ENCODE data around the gene APOB.

Gene APOB

GRCh38 chr2:21036708-21037670, 6.9 kb downstream of the APOB start:
- DNase-seq (ENCODE audit: low read depth): no peak
- TF ChIP-seq CTCF (IDR thresholded peaks at IDR 0.05; ENCODE audit: low read length, missing control alignments): no peak
- no peak overlapping the region for H3K4me3 ChIP-seq (replicated peaks; ENCODE audit: low read depth, low read length)

DNA sequence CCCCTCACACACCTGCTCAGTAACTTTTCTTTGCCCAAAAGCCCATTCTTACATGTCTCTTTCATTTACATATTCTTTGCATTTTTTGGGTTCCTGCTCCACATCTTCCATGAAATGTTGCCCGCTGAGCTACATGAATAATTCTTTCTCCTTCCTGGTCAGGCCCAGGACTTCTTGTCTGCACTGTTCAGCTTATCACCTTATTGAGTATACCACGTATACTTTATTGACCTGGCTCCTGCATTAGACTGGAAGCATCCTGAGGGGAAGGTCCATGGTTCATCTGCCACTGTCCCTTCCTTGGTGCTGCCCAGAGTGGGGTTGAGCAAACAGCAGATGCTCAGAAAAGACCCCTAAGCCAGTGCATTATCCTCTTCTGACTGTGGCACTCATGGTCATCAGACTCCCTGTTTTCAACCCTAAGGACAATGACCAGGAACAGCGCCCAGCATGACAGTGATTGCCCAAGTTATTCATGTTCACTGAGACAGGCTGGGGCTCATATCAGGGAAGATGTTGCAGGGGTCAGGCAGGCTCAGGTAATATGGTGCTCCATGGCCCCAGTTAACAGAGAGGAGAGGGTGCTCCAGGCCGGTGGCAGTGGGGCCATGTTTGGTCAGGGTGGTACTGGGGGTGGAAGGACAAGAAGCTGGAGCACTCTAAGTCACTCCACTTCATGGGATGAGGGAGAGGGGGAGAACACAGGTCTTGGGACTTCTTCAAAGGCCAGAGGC, 7.7 kb downstream of the APOB start:
- TF ChIP-seq CTCF (IDR thresholded peaks at IDR 0.05; ENCODE audit: low read length, missing control alignments): no peak
- DNase-seq (ENCODE audit: low read depth): no peak
- H3K4me3 ChIP-seq (replicated peaks; ENCODE audit: low read depth, low read length): no peak overlapping the region

DNA sequence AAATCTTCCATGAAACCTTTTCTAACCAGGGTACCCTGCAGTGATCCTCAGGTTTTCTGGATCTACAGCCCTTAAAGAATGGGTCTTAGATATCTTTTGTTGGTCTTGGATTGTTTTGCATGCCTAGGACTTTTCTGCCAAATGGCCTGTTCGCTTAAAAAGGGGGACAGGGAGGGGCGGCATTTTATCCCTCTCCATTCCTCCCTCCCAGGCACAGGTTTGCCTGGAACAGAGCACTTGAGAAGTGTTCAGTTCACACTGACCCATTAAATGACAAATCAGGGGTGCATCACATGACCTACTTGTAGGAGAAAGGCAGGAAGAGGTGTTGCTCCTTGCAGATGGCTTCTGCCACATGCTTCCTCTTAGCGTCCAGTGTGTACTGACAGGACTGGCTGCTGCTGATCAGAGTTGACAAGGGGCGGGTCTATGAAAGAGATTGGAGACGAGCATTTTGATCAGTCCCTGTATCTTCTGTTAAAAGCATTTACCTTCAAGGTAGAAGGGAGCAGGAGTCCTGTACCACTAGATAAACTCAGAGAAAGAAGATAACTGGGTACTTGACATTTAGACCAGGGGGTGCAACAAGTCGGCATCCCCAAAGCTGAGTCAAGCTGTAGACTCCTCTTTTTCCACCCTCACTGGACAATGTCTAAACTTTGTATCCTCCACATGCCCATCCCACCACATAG, 8.4 kb downstream of the APOB start:
- H3K4me3 ChIP-seq (replicated peaks; ENCODE audit: low read depth, low read length): no peak overlapping the region

GRCh38 chr2:21034972-21035279, 8.9 kb downstream of the APOB start:
- DNase-seq (ENCODE audit: low read depth): no peak
- TF ChIP-seq CTCF (IDR thresholded peaks at IDR 0.05; ENCODE audit: low read length, missing control alignments): no peak

More for the DNA sequence above, 8.4 kb downstream of the APOB start:
- TF ChIP-seq CTCF (IDR thresholded peaks at IDR 0.05; ENCODE audit: low read length, missing control alignments): no peak
- DNase-seq (ENCODE audit: low read depth): no peak

DNA sequence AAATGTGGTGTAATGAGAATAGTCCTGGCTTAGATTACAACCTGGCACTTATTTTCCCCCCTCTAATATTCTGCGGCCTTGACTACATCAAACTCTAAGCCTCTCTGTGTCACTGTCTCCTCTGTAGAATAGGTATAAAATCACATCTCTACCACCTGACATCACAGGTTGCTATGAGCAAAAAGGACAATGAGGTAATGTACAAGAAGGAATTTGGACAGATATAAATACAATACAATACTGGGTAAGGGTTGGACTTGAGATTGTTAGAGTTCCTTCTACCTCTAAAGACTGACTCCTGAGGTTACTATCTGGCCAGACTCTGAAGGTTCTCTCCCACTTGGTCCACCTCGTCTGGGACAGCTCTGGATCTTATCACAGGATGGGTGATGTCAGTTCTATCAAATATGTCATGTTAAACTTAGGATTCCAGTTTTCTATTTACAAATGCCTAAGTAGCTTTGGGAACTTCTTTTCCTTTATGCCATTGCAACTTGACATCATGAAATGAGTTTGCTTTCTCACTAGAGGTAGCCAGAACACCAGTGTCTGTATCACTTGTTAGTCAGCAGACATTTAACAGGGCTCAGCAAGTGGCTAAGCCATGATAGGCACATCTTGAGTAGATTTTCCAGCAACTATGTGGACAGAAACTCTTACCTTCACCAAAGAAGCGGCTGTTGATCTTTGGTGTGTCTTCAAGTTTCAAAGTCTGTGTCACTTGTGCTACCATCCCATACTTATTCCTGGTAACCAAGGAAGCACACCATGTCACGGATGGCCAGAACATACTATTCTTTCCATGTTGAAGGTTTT, 9.5 kb downstream of the APOB start:
- TF ChIP-seq CTCF (IDR thresholded peaks at IDR 0.05; ENCODE audit: low read length, missing control alignments): no peak
- no peak for DNase-seq (ENCODE audit: low read depth)
- H3K4me3 ChIP-seq (replicated peaks; ENCODE audit: low read depth, low read length): no peak overlapping the region

More at GRCh38 chr2:21034972-21035279, 8.9 kb downstream of the APOB start:
- H3K4me3 ChIP-seq (replicated peaks; ENCODE audit: low read depth, low read length): no peak overlapping the region

Data from fibroblast of pulmonary artery (primary cell).